ENCODE results near the gene METTL26.

- TF ChIP-seq MYC (IDR thresholded peaks at IDR 0.05; ENCODE audit: borderline replicate concordance, low read length) (no peak), CTCF (IDR thresholded peaks at IDR 0.05) (no peak), PHF8 (IDR thresholded peaks at IDR 0.05; ENCODE audit: borderline replicate concordance, low read depth) (no peak), CEBPB (IDR thresholded peaks at IDR 0.05) (no peak), POLR2A (IDR thresholded peaks at IDR 0.05; ENCODE audit: low read length) (no peak), REST (IDR thresholded peaks at IDR 0.05) (no peak), SMC3 (IDR thresholded peaks at IDR 0.05) (no peak), BHLHE40 (IDR thresholded peaks at IDR 0.05; ENCODE audit: low read depth, low read length) (no peak), SREBF2 (IDR thresholded peaks at IDR 0.05) (no peak), JUNB (IDR thresholded peaks at IDR 0.05) (no peak), EP300 (IDR thresholded peaks at IDR 0.05) (no peak), CBX8 (IDR thresholded peaks at IDR 0.05) (no peak)
Measured at GRCh38 chr16:640614-641013, 4.5 kb upstream of the METTL26 start.

Measured in A549 (cell line).